IMR-90 (cell line): ENCODE measurements around the gene CYP26B1. TPM values are rescaled to one million over a fixed set of nuclear protein-coding genes. Genes with fewer than 3 reads are reported as not detected.

ENCODE experiments used
- ATAC-seq: fragments of 200-7000 bp; cut with Tn5 transposase; 2 replicates; pipeline ENCODE4 v1.9.1; 2020; ENCODE audit warnings: low read depth, mild to moderate bottlenecking, moderate library complexity
- BruUV-seq: library from RNA; stranded (reverse); fragments of 400-500 nt; replicated peaks from 2 replicates; lab custom pipeline; 2021; lab: Mats Ljungman, UMichigan
- CTCF ChIA-PET: fragments of 300-600 bp; formaldehyde crosslinking; extraction: SDS; loops from one replicate; lab custom pipeline; 2021; ENCODE audit warnings: antibody characterized with exemption; lab: Yijun Ruan, JAX
- POLR2A ChIA-PET: fragments of 300-600 bp; sonication (Branson Sonifier 250); formaldehyde crosslinking; loops from one replicate; lab custom pipeline; 2022; ENCODE audit warnings: antibody characterized with exemption; ENCODE audit not compliant: unreplicated experiment; lab: Charles Lee
- DNase-seq: peaks from one replicate; pipeline ENCODE4 v3.0.0; 2013
- H2AFZ ChIP-seq: replicated peaks from 2 replicates; pipeline ENCODE3; 2013; ENCODE audit warnings: low read length, mild to moderate bottlenecking; ENCODE audit not compliant: poor library complexity
- H2AK5ac ChIP-seq: 2 replicates; pipeline ENCODE4 v1.6.1; 2013; ENCODE audit warnings: low read depth, low read length, inconsistent platforms
- H2AK9ac ChIP-seq: replicated peaks from 2 replicates; pipeline ENCODE3; 2013; ENCODE audit warnings: mild to moderate bottlenecking, low read depth, low read length, moderate library complexity; ENCODE audit not compliant: poor library complexity
- H2BK120ac ChIP-seq: 2 replicates; pipeline ENCODE4 v1.6.1; 2013; ENCODE audit warnings: low read depth, low read length, inconsistent platforms
- H2BK15ac ChIP-seq: 3 replicates; pipeline ENCODE4 v1.6.1; 2013; ENCODE audit warnings: low read depth, low read length, inconsistent platforms
- H2BK20ac ChIP-seq: 2 replicates; pipeline ENCODE4 v1.6.1; 2013; ENCODE audit warnings: low read depth, mild to moderate bottlenecking, inconsistent platforms, low read length, moderate library complexity
- H2BK5ac ChIP-seq: 2 replicates; pipeline ENCODE4 v1.6.1; 2013; ENCODE audit warnings: mild to moderate bottlenecking, low read depth, low read length, inconsistent platforms; ENCODE audit not compliant: poor library complexity, severe bottlenecking
- H3K14ac ChIP-seq: replicated peaks from 2 replicates; pipeline ENCODE4 v1.6.1; 2013; ENCODE audit warnings: low read depth, low read length, inconsistent platforms
- H3K18ac ChIP-seq: 2 replicates; pipeline ENCODE4 v1.6.1; 2013; ENCODE audit warnings: low read depth, low read length, control low read depth
- H3K23ac ChIP-seq: 2 replicates; pipeline ENCODE4 v1.6.1; 2013; ENCODE audit warnings: low read depth, low read length, inconsistent platforms
- H3K27ac ChIP-seq: 2 replicates; pipeline ENCODE4 v1.5.1; 2013; ENCODE audit warnings: mild to moderate bottlenecking, control low read depth, low read length; ENCODE audit not compliant: insufficient read depth
- H3K27me3 ChIP-seq: 2 replicates; pipeline ENCODE4 v1.6.1; 2013; ENCODE audit warnings: low read length; ENCODE audit not compliant: control insufficient read depth, insufficient read depth
- H3K36me3 ChIP-seq: 2 replicates; pipeline ENCODE4 v1.6.1; 2013; ENCODE audit warnings: low read length, mixed read lengths; ENCODE audit not compliant: control insufficient read depth, insufficient read depth
- H3K4ac ChIP-seq: 2 replicates; pipeline ENCODE4 v1.6.1; 2013; ENCODE audit warnings: low read depth, low read length, inconsistent platforms
- H3K4me1 ChIP-seq: 2 replicates; pipeline ENCODE4 v1.6.1; 2013; ENCODE audit warnings: low read length, mixed read lengths; ENCODE audit not compliant: control insufficient read depth, insufficient read depth
- H3K4me2 ChIP-seq: 2 replicates; pipeline ENCODE4 v1.6.1; 2013; ENCODE audit warnings: low read depth, mild to moderate bottlenecking, control low read depth, low read length, moderate library complexity
- H3K4me3 ChIP-seq: 2 replicates; pipeline ENCODE4 v1.5.1; 2013; ENCODE audit warnings: low read depth, mild to moderate bottlenecking, control low read depth, low read length, moderate library complexity; ENCODE audit not compliant: insufficient read depth
- H3K56ac ChIP-seq: 2 replicates; pipeline ENCODE4 v1.6.1; 2013; ENCODE audit warnings: low read length, inconsistent platforms; ENCODE audit not compliant: insufficient read depth; ENCODE audit errors: extremely low read depth
- H3K79me1 ChIP-seq, 2 experiments: 2 replicates each; pipeline ENCODE4 v1.6.1; 2013; ENCODE audit warnings: low read length in 2 of 2, inconsistent platforms in 1 of 2, low read depth in 1 of 2
- H3K9ac ChIP-seq: 2 replicates; pipeline ENCODE4 v1.6.1; 2013; ENCODE audit warnings: low read depth, low read length, control low read depth
- H3K9me1 ChIP-seq: 2 replicates; pipeline ENCODE4 v1.6.1; 2013; ENCODE audit warnings: low read length, inconsistent platforms; ENCODE audit not compliant: insufficient read depth
- H3K9me3 ChIP-seq: 2 replicates; pipeline ENCODE4 v1.6.1; 2013; ENCODE audit warnings: low read length; ENCODE audit not compliant: control insufficient read depth, insufficient read depth
- H4K20me1 ChIP-seq: 2 replicates; pipeline ENCODE4 v1.6.1; 2013; ENCODE audit warnings: low read length, inconsistent platforms; ENCODE audit not compliant: insufficient read depth
- H4K5ac ChIP-seq: 2 replicates; pipeline ENCODE4 v1.6.1; 2013; ENCODE audit warnings: mild to moderate bottlenecking, low read depth, low read length, control low read depth
- H4K8ac ChIP-seq, 2 experiments: 2 replicates each; pipeline ENCODE4 v1.6.1; 2013; ENCODE audit warnings: low read depth in 2 of 2, low read length in 2 of 2, control low read depth in 1 of 2, inconsistent platforms in 1 of 2
- H4K91ac ChIP-seq: 2 replicates; pipeline ENCODE4 v1.6.1; 2013; ENCODE audit warnings: low read depth, low read length, inconsistent platforms; ENCODE audit not compliant: insufficient read depth
- BHLHE40 ChIP-seq: fragments of 150-350 bp; IDR thresholded peaks from 2 replicates; pipeline ENCODE4 v1.6.1; 2016; ENCODE audit warnings: mild to moderate bottlenecking, low read depth, low read length
- CEBPB ChIP-seq: IDR thresholded peaks from 2 replicates; pipeline ENCODE4 v1.6.1; 2012; ENCODE audit warnings: low read depth, low read length, improper control_type of control experiment
- CHD1 ChIP-seq: IDR thresholded peaks from 2 replicates; pipeline ENCODE4 v1.6.1; 2012; ENCODE audit warnings: low read depth, low read length, improper control_type of control experiment
- CTCF ChIP-seq: conservative IDR thresholded peaks from 2 replicates; pipeline ENCODE4 v1.5.1; 2012; ENCODE audit warnings: mild to moderate bottlenecking, low read depth, low read length, improper control_type of control experiment
- FOS ChIP-seq: fragments of 150-350 bp; IDR thresholded peaks from 2 replicates; pipeline ENCODE4 v1.6.1; 2016; ENCODE audit warnings: low read depth, low read length
- MAFK ChIP-seq: IDR thresholded peaks from 2 replicates; pipeline ENCODE4 v1.6.1; 2012; ENCODE audit warnings: low read depth, low read length, improper control_type of control experiment
- MAZ ChIP-seq: IDR thresholded peaks from 2 replicates; pipeline ENCODE4 v1.6.1; 2012; ENCODE audit warnings: low read depth, mild to moderate bottlenecking, low read length, improper control_type of control experiment, moderate library complexity, borderline replicate concordance
- MXI1 ChIP-seq: IDR thresholded peaks from 2 replicates; pipeline ENCODE4 v1.6.1; 2012; ENCODE audit warnings: low read depth, mild to moderate bottlenecking, low read length, moderate library complexity, borderline replicate concordance
- NFE2L2 ChIP-seq: fragments of 150-350 bp; IDR thresholded peaks from 2 replicates; pipeline ENCODE4 v1.6.1; 2016; ENCODE audit warnings: low read depth, mild to moderate bottlenecking, low read length
- POLR2A ChIP-seq: IDR thresholded peaks from 2 replicates; pipeline ENCODE4 v1.6.1; 2012; ENCODE audit warnings: mild to moderate bottlenecking, low read depth, low read length
- RAD21 ChIP-seq: IDR thresholded peaks from 2 replicates; pipeline ENCODE4 v1.6.1; 2012; ENCODE audit warnings: low read length, improper control_type of control experiment
- RCOR1 ChIP-seq: IDR thresholded peaks from 2 replicates; pipeline ENCODE4 v1.6.1; 2012; ENCODE audit warnings: mild to moderate bottlenecking, low read length, improper control_type of control experiment; ENCODE audit not compliant: insufficient replicate concordance
- RFX5 ChIP-seq: IDR thresholded peaks from 2 replicates; pipeline ENCODE4 v1.8.0; 2012; ENCODE audit warnings: low read depth, mild to moderate bottlenecking, low read length, moderate library complexity
- SMC3 ChIP-seq: fragments of 150-350 bp; IDR thresholded peaks from 2 replicates; pipeline ENCODE4 v1.6.1; 2016; ENCODE audit warnings: low read depth, mild to moderate bottlenecking, antibody characterized with exemption, low read length, moderate library complexity
- USF2 ChIP-seq: fragments of 150-350 bp; IDR thresholded peaks from 2 replicates; pipeline ENCODE4 v1.6.1; 2017; ENCODE audit warnings: mild to moderate bottlenecking, antibody characterized with exemption, low read length, low read depth
- WGBS, 2 experiments: methylation state at CpG; one replicate each; pipeline versions ENCODE4 v1.1.5 to v1.1.7; 2013; ENCODE audit warnings: missing lambda C conversion rate in 2 of 2; ENCODE audit not compliant: insufficient read length in 1 of 2; ENCODE audit errors: extremely low coverage in 2 of 2; 5-methylcytosine and 5-hydroxymethylcytosine counted together
- dilution Hi-C: fragments of 300-500 bp; cut with HindIII; formaldehyde crosslinking; loops from one replicate; pipeline ENCODE4 v1.14.3; 2018; ENCODE audit warnings: low sequenced_read_pairs; ENCODE audit not compliant: unreplicated experiment
- in situ Hi-C: fragments of 300-500 bp; cut with MboI; formaldehyde crosslinking; loops from 3 replicates; pipeline ENCODE4 v1.14.3; 2019; ENCODE audit warnings: low sequenced_read_pairs, inconsistent platforms, mixed read lengths
- intact Hi-C: fragments of 100-400 bp; cut with micrococcal nuclease; formaldehyde crosslinking; loops from 2 replicates; pipeline ENCODE4 v1.10.0; 2022
- polyA plus RNA-seq, 3 experiments: library from polyadenylated mRNA; depleted of rRNA; stranded (reverse); fragments of >200 nt; gene quantifications; 2 replicates each; pipeline ENCODE4 v1.2.3, GENCODE V29; 2012; ENCODE audit warnings: low replicate concordance in 1 of 3
- total RNA-seq: library from RNA; depleted of rRNA; stranded (reverse); fragments of >200 nt; gene quantifications from 2 replicates; pipeline ENCODE4 v1.2.3, GENCODE V29; 2012
- TF ChIP-seq, protein P1 (sequence below): fragments of 150-350 bp; IDR thresholded peaks from 2 replicates; pipeline ENCODE4 v1.6.1; 2016; ENCODE audit warnings: low read depth, mild to moderate bottlenecking, low read length, moderate library complexity, borderline replicate concordance

CYP26B1 gene
- total and polyA plus RNA-seq, 2 of the 4 experiments (the other 2 are of a cell fraction): 0.02 TPM; not detected in 1

GRCh38 chr2:72132981-72133720, 14.5 kb downstream of the CYP26B1 start:
- Histone ChIP-seq H3K56ac (no peak overlapping the region), H4K91ac (no peak overlapping the region), H3K27me3 (peaks cover 27% of the 10 kb centered on the region), H4K20me1 (no peaks in the 10 kb centered on the region), H3K18ac (no peak overlapping the region), H2BK5ac (no peak overlapping the region), H3K4ac (no peak overlapping the region), H2BK15ac (no peak overlapping the region), H3K9me1 (no peaks in the 10 kb centered on the region), H3K23ac (no peak overlapping the region), H3K9ac (no peak overlapping the region), H3K79me1 (no peaks in the 10 kb centered on the region), H3K4me2 (no peak overlapping the region), H3K14ac (no peak overlapping the region), H2AFZ (no peak overlapping the region), H2BK20ac (no peak overlapping the region), H4K8ac (no peak overlapping the region), H3K9me3 (no peaks in the 10 kb centered on the region), H3K27ac (no peak overlapping the region), H4K5ac (no peak overlapping the region), H2BK120ac (no peak overlapping the region), H3K36me3 (no peaks in the 10 kb centered on the region), H2AK5ac (no peak overlapping the region), H3K4me1 (0 out of 2 replicates have a peak, but pooled peaks cover 1% of the 10 kb centered on the region), H2AK9ac (no peak overlapping the region), H3K4me3 (no peak overlapping the region)
- POLR2A ChIA-PET: no interaction called here
- DNase-seq (no peak), ATAC-seq (no peak)
- BruUV-seq: no TSS peak
- WGBS, 2 experiments: 87% methylated on average over 21 of the region's 29 CpGs; no CpG with 5 or more reads in 1 of the 2 experiments
- CTCF ChIA-PET: no interaction called here
- no peak for TF ChIP-seq SMC3
- no peak for TF ChIP-seq POLR2A
- TF ChIP-seq USF2: no peak
- TF ChIP-seq MAZ: no peak
- TF ChIP-seq, protein P1, sequence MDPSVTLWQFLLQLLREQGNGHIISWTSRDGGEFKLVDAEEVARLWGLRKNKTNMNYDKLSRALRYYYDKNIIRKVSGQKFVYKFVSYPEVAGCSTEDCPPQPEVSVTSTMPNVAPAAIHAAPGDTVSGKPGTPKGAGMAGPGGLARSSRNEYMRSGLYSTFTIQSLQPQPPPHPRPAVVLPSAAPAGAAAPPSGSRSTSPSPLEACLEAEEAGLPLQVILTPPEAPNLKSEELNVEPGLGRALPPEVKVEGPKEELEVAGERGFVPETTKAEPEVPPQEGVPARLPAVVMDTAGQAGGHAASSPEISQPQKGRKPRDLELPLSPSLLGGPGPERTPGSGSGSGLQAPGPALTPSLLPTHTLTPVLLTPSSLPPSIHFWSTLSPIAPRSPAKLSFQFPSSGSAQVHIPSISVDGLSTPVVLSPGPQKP: no peak
- TF ChIP-seq FOS: no peak
- no peak for TF ChIP-seq CHD1
- TF ChIP-seq MXI1: no peak
- no peak for TF ChIP-seq MAFK
- TF ChIP-seq CEBPB: no peak
- TF ChIP-seq RCOR1: no peak
- TF ChIP-seq RFX5: no peak
- no peak for TF ChIP-seq NFE2L2
- TF ChIP-seq CTCF: no peak
- no peak for TF ChIP-seq BHLHE40
- no peak for TF ChIP-seq RAD21
- intact Hi-C loops (no loop called here), in situ Hi-C loops (no loop called here), dilution Hi-C loops (no loop called here)
